H1 (cell line): ENCODE results near the gene LARP1. TPM values are rescaled to one million over a fixed set of nuclear protein-coding genes. Genes with fewer than 3 reads are reported as not detected.

Experiments used
- CHD7 ChIP-seq: fragments of 300-600 bp; sonication (generic); IDR thresholded peaks from 2 replicates; pipeline ENCODE4 v1.7.1; 2012; ENCODE audit warnings: low read length, moderate library complexity, mild to moderate bottlenecking, inconsistent platforms; ENCODE audit not compliant: insufficient replicate concordance
- POLR2A ChIP-seq, 2 experiments: IDR thresholded peaks; 1 replicate in 1 of 2; 2 replicates in 1 of 2; pipeline ENCODE4 v1.6.1; 2011; ENCODE audit warnings: low read depth in 2 of 2, low read length in 2 of 2, mild to moderate bottlenecking in 2 of 2; ENCODE audit errors: control extremely low read depth in 1 of 2
- polyA plus RNA-seq, 7 experiments: library from polyadenylated mRNA; depleted of rRNA in 3 of 7; stranded (reverse) in 5 of 7; unstranded in 2 of 7; fragments of >200 nt in 5 of 7; fragments of 200-250 nt in 2 of 7; gene quantifications; 1 replicate in 5 of 7; 2 replicates in 1 of 7; 4 replicates in 1 of 7; pipeline versions ENCODE4 v1.2.1 to v1.2.3, GENCODE V29; 2011 to 2013; ENCODE audit warnings: missing spikeins in 2 of 7, mixed read lengths in 2 of 7
- total RNA-seq: library from RNA; stranded (reverse); fragmentation: NEBNext Ultra II Directional; extraction: Animal tissue kit (Norgen Biotek cat#: 25700); gene quantifications from 2 replicates; pipeline ENCODE4 v1.2.1, GENCODE V29; 2021

The LARP1 gene
- total and polyA plus RNA-seq, 2 of the 8 experiments (the other 6 are each of a cell fraction or from before 2014, with no cell fraction given) = 106 to 422 TPM

GRCh38 chr5:154818471-154819116 is 63.4 kb downstream of the LARP1 start (continued):
- TF ChIP-seq CHD7 (no peak), POLR2A (IDR thresholded peaks at IDR 0.05; ENCODE audit: control extremely low read depth in 1 of 2, low read depth in 2 of 2, low read length in 2 of 2) (peak in 1 of 2 experiments; percentile 30; a peak in 1 of 3 replicates)
